GM12801 (cell line): Measurements from ENCODE around the gene UBE2D3.

Experiments
- TF ChIP-seq, protein P1 (sequence below): IDR thresholded peaks from one replicate; pipeline ENCODE4 v1.5.1; 2011; ENCODE audit warnings: control low read depth; ENCODE audit not compliant: insufficient read length; ENCODE audit errors: extremely low read depth

The UBE2D3 gene

DNA sequence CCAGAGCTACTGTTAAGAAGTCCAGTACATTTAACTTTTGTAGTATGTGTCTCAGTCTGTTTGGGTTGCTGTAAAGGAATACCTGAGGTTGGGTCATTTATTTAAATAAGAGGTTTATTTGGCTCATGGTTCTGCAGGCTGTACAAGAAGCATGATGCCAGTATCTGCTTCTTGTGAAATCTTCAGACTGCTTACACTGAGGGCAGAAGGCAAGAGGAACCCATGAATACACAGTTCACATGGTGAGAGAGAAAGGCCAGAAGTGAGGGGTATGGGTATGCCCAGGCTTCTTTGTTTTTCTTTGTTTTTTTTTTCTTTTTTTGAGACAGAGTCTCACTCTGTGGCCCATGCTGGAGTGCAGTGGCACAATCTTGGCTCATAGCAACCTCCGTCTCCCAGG lies 35.4 kb upstream of the UBE2D3 start:
- TF ChIP-seq, protein P1, sequence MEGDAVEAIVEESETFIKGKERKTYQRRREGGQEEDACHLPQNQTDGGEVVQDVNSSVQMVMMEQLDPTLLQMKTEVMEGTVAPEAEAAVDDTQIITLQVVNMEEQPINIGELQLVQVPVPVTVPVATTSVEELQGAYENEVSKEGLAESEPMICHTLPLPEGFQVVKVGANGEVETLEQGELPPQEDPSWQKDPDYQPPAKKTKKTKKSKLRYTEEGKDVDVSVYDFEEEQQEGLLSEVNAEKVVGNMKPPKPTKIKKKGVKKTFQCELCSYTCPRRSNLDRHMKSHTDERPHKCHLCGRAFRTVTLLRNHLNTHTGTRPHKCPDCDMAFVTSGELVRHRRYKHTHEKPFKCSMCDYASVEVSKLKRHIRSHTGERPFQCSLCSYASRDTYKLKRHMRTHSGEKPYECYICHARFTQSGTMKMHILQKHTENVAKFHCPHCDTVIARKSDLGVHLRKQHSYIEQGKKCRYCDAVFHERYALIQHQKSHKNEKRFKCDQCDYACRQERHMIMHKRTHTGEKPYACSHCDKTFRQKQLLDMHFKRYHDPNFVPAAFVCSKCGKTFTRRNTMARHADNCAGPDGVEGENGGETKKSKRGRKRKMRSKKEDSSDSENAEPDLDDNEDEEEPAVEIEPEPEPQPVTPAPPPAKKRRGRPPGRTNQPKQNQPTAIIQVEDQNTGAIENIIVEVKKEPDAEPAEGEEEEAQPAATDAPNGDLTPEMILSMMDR = no peak

DNA sequence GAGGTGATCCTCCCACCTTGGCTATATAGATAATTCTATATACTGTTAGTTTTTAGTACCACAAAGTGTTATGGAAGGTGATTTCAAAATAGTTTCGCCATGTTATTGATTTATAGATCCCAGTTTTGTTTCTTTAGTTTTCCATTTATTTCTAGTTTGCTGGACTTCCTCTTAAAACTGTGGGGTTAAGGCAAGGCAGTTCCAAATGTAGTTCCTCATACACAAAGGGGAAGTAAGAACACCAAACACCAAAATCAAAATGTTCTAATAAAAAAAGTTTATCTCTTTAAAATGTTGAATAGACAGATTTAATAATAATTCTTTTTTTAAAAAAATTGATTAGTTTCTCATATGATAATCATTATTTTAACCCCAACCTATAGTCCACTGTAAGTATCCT lies 34.7 kb upstream of the UBE2D3 start:
- TF ChIP-seq, protein P1 = no peak

DNA sequence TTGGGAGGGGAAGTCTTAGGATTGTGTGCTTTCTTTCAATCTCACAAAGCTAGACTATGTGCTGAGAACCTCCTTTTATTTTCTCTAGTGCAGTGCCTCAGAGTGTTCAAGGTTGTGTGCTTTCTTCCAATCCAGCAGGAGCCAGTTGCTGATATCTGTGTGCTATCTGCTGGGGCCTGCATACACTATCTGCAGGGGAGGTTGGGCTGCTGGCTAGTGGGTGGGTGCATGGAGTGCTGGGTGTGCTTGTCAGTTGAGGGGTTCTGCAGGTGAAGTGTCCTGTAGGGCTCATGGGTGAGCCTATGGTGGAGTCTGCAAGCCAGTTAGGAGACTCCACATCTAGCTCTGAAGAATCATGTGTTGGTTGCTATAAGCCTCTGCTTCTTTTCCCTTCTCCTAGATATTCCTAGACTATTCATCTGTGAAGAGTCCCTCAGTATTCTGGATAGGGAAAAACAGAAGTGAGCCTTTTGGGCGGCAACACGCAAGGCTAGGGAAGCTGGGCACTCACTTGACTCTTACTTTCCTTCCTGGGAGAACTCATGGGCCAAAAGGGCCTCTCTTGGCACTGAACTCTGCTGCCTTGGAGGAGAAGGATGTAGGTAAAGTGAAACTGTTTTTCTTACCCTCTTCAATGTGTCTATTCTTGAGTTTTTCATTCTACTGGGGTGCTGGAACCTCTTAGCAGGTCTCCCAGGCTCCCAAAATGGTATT lies 33.4 kb upstream of the UBE2D3 start:
- TF ChIP-seq, protein P1 = no peak

DNA sequence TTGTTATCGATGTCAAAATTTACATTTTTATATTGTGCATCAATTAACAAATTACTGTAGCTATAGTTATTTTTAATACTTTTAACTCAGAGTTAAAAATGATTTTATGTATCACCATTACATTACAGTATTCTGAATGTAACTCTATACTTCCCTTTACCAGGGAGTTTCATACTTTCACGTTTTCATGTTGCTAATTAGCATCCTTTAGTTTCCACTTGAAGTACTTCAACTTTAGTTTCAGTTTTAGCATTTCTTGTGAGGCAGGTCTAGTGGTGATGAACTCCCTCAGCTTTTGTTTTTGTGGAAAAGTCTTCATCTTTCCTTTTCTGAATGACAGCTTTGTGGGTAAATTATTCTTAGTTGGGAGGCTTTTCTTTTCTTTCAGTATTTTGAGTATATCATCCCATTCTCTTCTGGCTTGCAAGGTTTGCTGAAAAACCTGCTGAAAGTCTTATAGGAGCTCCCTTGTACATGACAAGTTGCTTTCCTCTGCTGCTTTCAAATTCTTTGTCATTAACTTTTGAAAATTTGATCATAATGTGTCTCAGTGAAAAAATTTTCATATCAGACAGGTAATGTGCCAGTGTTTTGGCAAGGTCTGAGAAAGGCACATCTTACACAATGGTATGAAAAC lies 31.6 kb upstream of the UBE2D3 start:
- TF ChIP-seq, protein P1 = no peak

DNA sequence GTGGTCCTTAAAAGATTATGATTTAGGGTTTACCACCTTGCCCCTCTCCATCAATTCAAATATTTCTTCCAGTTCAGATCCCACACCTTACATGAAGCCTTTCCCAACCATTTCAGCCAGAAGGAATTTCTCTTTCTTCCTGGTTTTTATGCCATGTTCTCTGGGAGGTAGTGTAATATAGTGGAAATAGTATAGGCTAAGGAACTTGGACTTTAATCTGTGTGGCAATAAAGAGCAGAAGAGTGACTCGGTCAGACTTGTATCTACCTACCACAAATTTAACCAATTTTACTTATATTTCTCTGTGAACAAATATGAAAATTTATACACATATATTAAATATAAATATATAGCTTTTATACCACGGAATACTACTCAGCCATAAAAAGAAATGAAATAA lies 23.0 kb upstream of the UBE2D3 start:
- TF ChIP-seq, protein P1 = no peak

DNA sequence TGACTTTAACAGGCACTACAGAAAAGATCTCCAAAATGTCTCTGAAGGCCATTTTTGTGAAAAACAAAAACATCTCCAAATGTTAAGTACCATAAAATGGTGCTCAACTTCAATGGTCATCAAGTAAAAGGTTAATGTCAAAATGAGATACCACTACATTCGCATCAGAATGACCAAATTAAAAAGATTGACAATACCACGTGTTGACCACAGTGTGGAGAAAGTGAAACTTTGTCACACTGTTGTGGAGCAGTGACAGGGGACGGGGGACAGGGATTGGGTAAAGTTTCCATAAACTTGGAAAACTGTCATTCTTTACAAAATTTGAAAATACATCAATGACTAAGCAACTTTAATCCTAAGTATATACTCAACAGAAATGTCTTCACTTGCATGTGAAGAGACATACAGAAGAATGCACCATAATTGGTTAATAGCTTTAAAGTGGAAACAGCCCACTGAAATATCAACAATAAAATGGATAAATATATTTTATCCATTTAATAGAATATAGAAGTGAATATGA lies 22.3 kb upstream of the UBE2D3 start:
- TF ChIP-seq, protein P1 = no peak

DNA sequence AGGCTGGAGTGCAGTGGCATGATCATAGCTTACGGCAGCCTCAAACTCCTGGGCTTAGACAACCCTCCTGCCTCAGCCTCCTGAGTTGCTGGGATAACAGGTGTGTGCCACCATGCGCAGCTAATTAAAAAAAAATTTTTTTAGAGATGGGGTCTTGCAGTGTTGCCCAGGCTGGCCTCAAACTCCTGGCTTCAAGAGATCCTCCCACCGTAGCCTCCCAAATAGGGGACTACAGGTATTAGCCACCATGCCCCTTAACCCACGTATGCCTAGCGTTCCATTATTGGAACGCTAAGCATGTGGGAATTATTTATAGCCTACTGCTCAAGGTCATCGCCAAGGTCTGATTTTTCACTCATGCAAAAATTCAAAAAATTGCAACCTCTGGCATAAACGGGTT lies 20.3 kb upstream of the UBE2D3 start:
- TF ChIP-seq, protein P1 = no peak
